ENCODE measurements around the gene IQCM. TPM values are rescaled to one million over a fixed set of nuclear protein-coding genes. Genes with fewer than 3 reads are reported as not detected.

IQCM gene
- total and polyA plus RNA-seq, 10 of the 15 experiments (the other 5 are each of a cell fraction or from before 2014, with no cell fraction given) = not detected

GRCh38 chr4:149409555-149409962 is 406.1 kb downstream of the IQCM start:
- ChIA-PET SMC1A (ENCODE audit: uncharacterized antibody, unreplicated experiment) (interaction anchor here (1.1 kb wide), 1 partner anchor 19 kb away, joined by 3 read pairs; no protein-coding TSS in a partner anchor), POLR2A (no interaction called here), CTCF (no interaction called here), RAD21 (ENCODE audit: unreplicated experiment) (no interaction called here)
- 25% methylated on average over 3 of the region's 3 CpGs for WGBS (ENCODE audit: insufficient coverage, insufficient replicate concordance, low lambda C conversion rate, missing lambda C conversion rate)
- Histone ChIP-seq H2AFZ (ENCODE audit: control insufficient read depth, low read depth, low read length) (no peak overlapping the region), H3K27ac (ENCODE audit: control insufficient read depth, insufficient read depth) (no peak overlapping the region), H3K27me3 (replicated peaks in 1 of 2; ENCODE audit: control insufficient read depth in 2 of 2, insufficient read depth in 2 of 2, low read length in 1 of 2) (no peaks in the 10 kb centered on the region), H3K9me3 (replicated peaks; ENCODE audit: control insufficient read depth, insufficient read depth, low read length) (no peaks in the 10 kb centered on the region), H4K20me1 (ENCODE audit: control insufficient read depth, insufficient read depth) (no peaks in the 10 kb centered on the region), H3K79me2 (ENCODE audit: control insufficient read depth, insufficient read depth, low read length) (no peaks in the 10 kb centered on the region), H3K36me3 (ENCODE audit: control insufficient read depth in 2 of 2, insufficient read depth in 2 of 2, low read length in 1 of 2) (no peaks in the 10 kb centered on the region), H3K4me2 (ENCODE audit: control insufficient read depth, insufficient read depth) (no peak overlapping the region), H3K9ac (ENCODE audit: control insufficient read depth, insufficient read depth, low read length) (no peak overlapping the region), H3K4me1 (ENCODE audit: control insufficient read depth, insufficient read depth, low read length) (no peaks in the 10 kb centered on the region), H3K4me3 (no peak overlapping the region)
- no TSS peak for BruUV-seq (replicated peaks)
- intact Hi-C loops (cut with micrococcal nuclease; ENCODE audit: unreplicated experiment) = no loop called here
- TF ChIP-seq POLR2AphosphoS5 (IDR thresholded peaks at IDR 0.05; ENCODE audit: low read length) = no peak
- no peak for TF ChIP-seq PML (IDR thresholded peaks at IDR 0.05; ENCODE audit: low read length)
- TF ChIP-seq RELB (IDR thresholded peaks at IDR 0.05; ENCODE audit: low read depth) = no peak
- TF ChIP-seq SMAD1 (IDR thresholded peaks at IDR 0.05; ENCODE audit: low read depth, partially characterized antibody) = no peak
- no peak for TF ChIP-seq PAX8 (IDR thresholded peaks at IDR 0.05)
- TF ChIP-seq TCF12 (IDR thresholded peaks at IDR 0.05; ENCODE audit: low read depth, low read length) = no peak
- no peak for TF ChIP-seq NFYB (IDR thresholded peaks at IDR 0.05; ENCODE audit: insufficient read depth, low read depth, low read length)
- no peak for TF ChIP-seq CREM (IDR thresholded peaks at IDR 0.05; ENCODE audit: low read depth)
- no peak for TF ChIP-seq E4F1 (IDR thresholded peaks at IDR 0.05; ENCODE audit: borderline replicate concordance, partially characterized antibody)
- TF ChIP-seq E2F4 (IDR thresholded peaks at IDR 0.05; ENCODE audit: low read depth, low read length) = no peak
- TF ChIP-seq SIX5 (IDR thresholded peaks at IDR 0.05; ENCODE audit: low read depth, low read length, severe bottlenecking) = no peak
- no peak for FAIRE-seq
- ATAC-seq = no peak
- in situ Hi-C loops (cut with MboI) = no loop called here
- DNase-seq (ENCODE audit: low read depth, low spot score) = no peak
